Neural progenitor cell (in vitro differentiated cells): ENCODE measurements around the gene RASSF5. TPM values are rescaled to one million over a fixed set of nuclear protein-coding genes. Genes with fewer than 3 reads are reported as not detected.

ENCODE experiments used
- DNase-seq: peaks from one replicate; pipeline ENCODE4 v3.0.0-alpha.2; 2016; ENCODE audit warnings: low spot score
- H2AFZ ChIP-seq: fragments of 200-600 bp; sonication (generic); replicated peaks from 2 replicates; pipeline ENCODE4 v1.6.1; 2016; ENCODE audit warnings: antibody characterized with exemption
- H3F3A ChIP-seq: fragments of 200-600 bp; sonication (generic); 2 replicates; pipeline ENCODE4 v1.6.1; 2016; ENCODE audit warnings: antibody characterized with exemption, low read depth
- H3K27ac ChIP-seq: fragments of 200-600 bp; sonication (generic); 2 replicates; pipeline ENCODE4 v1.5.1; 2016; ENCODE audit warnings: mild to moderate bottlenecking
- H3K27me3 ChIP-seq: fragments of 200-600 bp; sonication (generic); 2 replicates; pipeline ENCODE4 v1.6.1; 2016; ENCODE audit warnings: mild to moderate bottlenecking, moderate library complexity
- H3K36me3 ChIP-seq: fragments of 200-600 bp; sonication (generic); 2 replicates; pipeline ENCODE4 v1.5.1; 2016
- H3K4me1 ChIP-seq: fragments of 200-600 bp; sonication (generic); 2 replicates; pipeline ENCODE4 v1.6.1; 2016; ENCODE audit warnings: mixed run types
- H3K4me2 ChIP-seq: fragments of 200-600 bp; sonication (generic); 2 replicates; pipeline ENCODE4 v1.6.1; 2016
- H3K4me3 ChIP-seq: fragments of 200-600 bp; sonication (generic); 2 replicates; pipeline ENCODE4 v1.5.1; 2016
- H3K79me2 ChIP-seq: fragments of 200-600 bp; sonication (generic); 2 replicates; pipeline ENCODE4 v1.6.1; 2016; ENCODE audit warnings: low read depth
- H3K9ac ChIP-seq: fragments of 200-600 bp; sonication (generic); 2 replicates; pipeline ENCODE4 v1.6.1; 2016
- H3K9me3 ChIP-seq: fragments of 200-600 bp; sonication (generic); 2 replicates; pipeline ENCODE4 v1.5.1; 2016; ENCODE audit warnings: low read depth
- H4K20me1 ChIP-seq: fragments of 200-600 bp; sonication (generic); 2 replicates; pipeline ENCODE4 v1.6.1; 2016; ENCODE audit warnings: low read depth
- H3K27ac Mint-ChIP-seq: 3 replicates; pipeline ENCODE4 v1.8.0; 2021; ENCODE audit warnings: mixed read lengths
- H3K27me3 Mint-ChIP-seq: 2 replicates; pipeline ENCODE4 v1.8.0; 2022; ENCODE audit warnings: low read depth, mild to moderate bottlenecking, inconsistent platforms, moderate library complexity, mixed read lengths; ENCODE audit not compliant: insufficient read depth
- H3K36me3 Mint-ChIP-seq: 3 replicates; pipeline ENCODE4 v1.8.0; 2021; ENCODE audit warnings: mixed read lengths
- H3K4me1 Mint-ChIP-seq: 3 replicates; pipeline ENCODE4 v1.8.0; 2021; ENCODE audit warnings: mixed read lengths
- H3K4me3 Mint-ChIP-seq: 3 replicates; pipeline ENCODE4 v1.8.0; 2021; ENCODE audit warnings: mild to moderate bottlenecking, moderate library complexity, mixed read lengths
- H3K9me3 Mint-ChIP-seq: 3 replicates; pipeline ENCODE4 v1.8.0; 2020; ENCODE audit warnings: mixed read lengths
- CTCF ChIP-seq: fragments of 200-600 bp; sonication (generic); IDR thresholded peaks from 2 replicates; pipeline ENCODE4 v1.5.1; 2017; ENCODE audit warnings: antibody characterized with exemption, mild to moderate bottlenecking
- EZH2 ChIP-seq: fragments of 200-600 bp; sonication (generic); IDR thresholded peaks from 2 replicates; pipeline ENCODE4 v1.6.1; 2017; ENCODE audit warnings: antibody characterized with exemption, mild to moderate bottlenecking, moderate library complexity
- EZH2phosphoT487 ChIP-seq: fragments of 200-600 bp; sonication (generic); IDR thresholded peaks from 2 replicates; pipeline ENCODE4 v1.6.1; 2017; ENCODE audit warnings: antibody characterized with exemption
- total RNA-seq: library from RNA; depleted of rRNA; stranded (reverse); fragments of >200 nt; gene quantifications from 2 replicates; pipeline ENCODE4 v1.2.3, GENCODE V29; 2015; ENCODE audit warnings: low replicate concordance

The RASSF5 gene
- total RNA-seq, 1 donor from 2014 or later = 0.43 TPM

- Histone ChIP-seq H3K4me3 (no peak overlapping the region), H2AFZ (no peak overlapping the region)
These were observed 74.2 kb downstream of the RASSF5 start for GRCh38 chr1:206581571-206581981.

GRCh38 chr1:206582537-206582936 is 75.2 kb downstream of the RASSF5 start:
- no peaks in the 10 kb centered on the region for H3K9me3 ChIP-seq
- H3K9me3 Mint-ChIP-seq = no peaks in the 10 kb centered on the region
- H3K9ac ChIP-seq = no peak overlapping the region
- no peak overlapping the region for H3K4me3 ChIP-seq
- no peak for DNase-seq
- no peaks in the 10 kb centered on the region for H3K4me1 ChIP-seq
- TF ChIP-seq CTCF (no peak), EZH2phosphoT487 (no peak), EZH2 (no peak)
- no peaks in the 10 kb centered on the region for H3K27me3 ChIP-seq
- peaks cover 4% of the 10 kb centered on the region for H3K4me1 Mint-ChIP-seq
- no peak overlapping the region for H3K27ac Mint-ChIP-seq
- H3K27ac ChIP-seq = no peak overlapping the region
- peak overlapping the region; percentile 22 for H3K4me3 Mint-ChIP-seq
- no peaks in the 10 kb centered on the region for H3K79me2 ChIP-seq
- peaks cover 6% of the 10 kb centered on the region for H3K27me3 Mint-ChIP-seq
- no peak overlapping the region for H3K4me2 ChIP-seq
- no peaks in the 10 kb centered on the region for H4K20me1 ChIP-seq
- H3K36me3 Mint-ChIP-seq = no peaks in the 10 kb centered on the region
- H3F3A ChIP-seq = no peaks in the 10 kb centered on the region
- no peaks in the 10 kb centered on the region for H3K36me3 ChIP-seq
- no peak overlapping the region for H2AFZ ChIP-seq

More at GRCh38 chr1:206581571-206581981, 74.2 kb downstream of the RASSF5 start:
- Histone ChIP-seq H3K9ac (no peak overlapping the region), H3K79me2 (no peaks in the 10 kb centered on the region), H4K20me1 (no peaks in the 10 kb centered on the region), H3K4me2 (no peak overlapping the region), H3K27me3 (no peaks in the 10 kb centered on the region), H3F3A (no peaks in the 10 kb centered on the region), H3K36me3 (no peaks in the 10 kb centered on the region), H3K9me3 (no peaks in the 10 kb centered on the region), H3K4me1 (no peaks in the 10 kb centered on the region), H3K27ac (no peak overlapping the region)
- TF ChIP-seq EZH2 = no peak
- H3K27ac Mint-ChIP-seq = peak overlapping the region; percentile 5
- H3K27me3 Mint-ChIP-seq = peaks cover 6% of the 10 kb centered on the region
- DNase-seq = no peak
- no peaks in the 10 kb centered on the region for H3K36me3 Mint-ChIP-seq
- peaks cover 4% of the 10 kb centered on the region for H3K4me1 Mint-ChIP-seq
- H3K4me3 Mint-ChIP-seq = no peak overlapping the region
- H3K9me3 Mint-ChIP-seq = no peaks in the 10 kb centered on the region

DNA sequence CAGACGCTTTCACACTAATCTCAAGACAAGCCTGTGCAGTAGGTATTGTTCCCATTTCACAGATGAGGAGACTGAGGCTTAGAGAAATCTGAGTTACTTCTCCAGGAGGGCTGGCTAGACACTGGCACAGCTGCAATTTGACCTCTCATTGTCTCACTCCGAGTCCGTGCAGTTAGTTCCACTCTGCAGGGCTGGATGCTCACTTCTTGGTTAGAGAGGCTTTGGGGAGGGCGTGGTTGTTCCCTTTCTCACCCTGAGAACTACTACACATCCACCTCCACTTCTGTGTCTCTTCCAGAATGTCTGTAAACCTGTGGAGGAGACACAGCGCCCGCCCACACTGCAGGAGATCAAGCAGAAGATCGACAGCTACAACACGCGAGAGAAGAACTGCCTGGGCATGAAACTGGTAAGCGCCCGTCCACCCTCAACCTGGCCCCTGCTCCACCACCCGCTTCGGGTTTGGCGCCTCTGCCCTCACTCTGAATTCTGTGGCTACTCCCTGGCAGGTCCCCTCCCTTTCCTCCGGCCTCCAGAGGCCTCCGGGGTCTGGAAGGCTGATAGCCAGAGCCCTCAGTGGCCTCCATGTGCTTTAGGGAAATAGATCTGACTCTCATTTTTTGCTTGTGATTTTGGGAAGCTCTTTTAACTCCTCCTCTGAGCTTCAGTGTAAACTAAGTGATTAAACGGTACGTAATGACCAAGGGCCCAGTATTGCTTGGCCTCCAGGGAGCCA is 75.8 kb downstream of the RASSF5 start:
- peak overlapping the region; percentile 64 for H3K27ac Mint-ChIP-seq
- H3F3A ChIP-seq = no peaks in the 10 kb centered on the region

More for the DNA sequence above, 75.8 kb downstream of the RASSF5 start:
- Mint-ChIP-seq H3K27me3 (peaks cover 6% of the 10 kb centered on the region), H3K36me3 (no peaks in the 10 kb centered on the region), H3K4me1 (peaks cover 4% of the 10 kb centered on the region), H3K4me3 (no peak overlapping the region), H3K9me3 (no peaks in the 10 kb centered on the region)
- no peak for DNase-seq
- Histone ChIP-seq H3K36me3 (no peaks in the 10 kb centered on the region), H2AFZ (peak overlapping the region; percentile 44), H3K4me1 (peaks cover 5% of the 10 kb centered on the region), H3K4me2 (no peak overlapping the region), H3K4me3 (no peak overlapping the region), H4K20me1 (no peaks in the 10 kb centered on the region), H3K9me3 (no peaks in the 10 kb centered on the region), H3K27me3 (no peaks in the 10 kb centered on the region), H3K27ac (no peak overlapping the region), H3K79me2 (no peaks in the 10 kb centered on the region), H3K9ac (no peak overlapping the region)
- TF ChIP-seq EZH2 (no peak), CTCF (no peak), EZH2phosphoT487 (no peak)
